ENCODE results near the gene DIP2B. TPM values are rescaled to one million over a fixed set of nuclear protein-coding genes. Genes with fewer than 3 reads are reported as not detected.
"Not testable (repeated sequence)": the region's sequence is repeated elsewhere in the genome, so short reads cannot be mapped to it uniquely, and the experiment has no call there.

The DIP2B gene
- polyA plus RNA-seq, 3 donors, result 23.1 to 24.1 (median 23.4) TPM

DNA sequence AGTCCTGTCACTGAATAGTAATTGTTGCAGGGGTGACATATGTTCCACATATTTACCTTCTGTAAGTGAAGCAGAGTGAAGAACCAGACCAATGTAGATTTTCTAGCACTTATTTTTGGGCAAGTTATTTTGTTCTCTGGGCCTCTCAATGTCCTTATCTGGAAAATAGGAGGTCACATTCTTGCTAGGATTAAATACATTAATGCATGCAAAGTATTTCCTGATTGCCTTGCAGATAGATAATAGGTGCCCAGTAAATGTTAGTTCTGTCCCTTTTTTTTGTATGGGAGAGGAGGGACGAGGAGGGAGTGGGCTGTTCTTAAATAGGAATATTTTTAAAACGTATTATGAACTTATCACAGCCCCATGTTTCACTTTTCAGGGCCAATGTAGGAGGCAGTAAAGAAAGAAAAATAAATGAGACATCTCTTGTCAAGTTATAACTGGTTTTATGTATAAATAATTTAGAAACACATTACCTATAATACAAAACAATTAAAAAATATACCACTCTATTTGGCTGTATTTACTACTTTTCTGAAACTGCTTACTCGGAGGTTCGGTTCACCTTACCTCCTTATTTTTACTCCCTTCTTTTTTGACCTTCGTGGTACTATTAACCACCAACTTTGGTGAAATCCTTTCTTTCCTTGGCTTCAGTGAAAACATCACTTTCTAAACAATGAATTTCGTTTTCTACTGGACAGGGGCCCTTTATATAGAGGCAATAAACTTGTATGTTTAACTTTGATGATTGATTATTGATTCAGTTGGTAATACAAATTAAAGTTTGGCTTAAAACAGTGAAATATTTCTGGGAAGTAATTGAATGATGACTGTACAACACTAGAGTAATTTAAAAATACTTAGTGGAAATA lies 41.9 kb downstream of the DIP2B start:
- no peak for DNase-seq (ENCODE audit: low read depth in 3 of 3, low spot score in 2 of 3)

DNA sequence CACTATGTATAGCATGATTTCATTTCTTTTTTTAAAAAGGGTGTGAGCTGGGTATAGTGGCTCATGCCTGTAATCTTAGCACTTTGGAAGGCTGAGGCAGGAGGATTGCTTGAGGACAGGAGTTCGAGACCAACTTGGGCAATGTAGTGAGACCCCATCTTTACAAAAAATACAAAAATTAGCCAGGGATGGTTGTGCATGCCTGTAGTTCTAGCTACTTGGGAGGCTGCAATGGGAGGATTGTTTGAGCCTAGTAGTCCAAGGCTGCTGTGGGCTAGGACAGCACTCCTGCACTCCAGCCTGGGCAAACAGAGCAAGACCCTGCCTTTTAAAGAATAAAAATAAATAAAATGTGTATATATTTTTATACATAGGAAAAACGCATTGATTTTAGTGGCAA lies 43.0 kb downstream of the DIP2B start:
- no peak for DNase-seq (ENCODE audit: low read depth in 3 of 3, low spot score in 2 of 3)

GRCh38 chr12:50549885-50550284 lies 45.1 kb downstream of the DIP2B start:
- no peak for DNase-seq (ENCODE audit: low read depth in 3 of 3, low spot score in 2 of 3)

- DNase-seq (ENCODE audit: low read depth in 3 of 3, low spot score in 2 of 3), result no peak
Measured at GRCh38 chr12:50550530-50551223, 45.9 kb downstream of the DIP2B start.

- no peak for DNase-seq (ENCODE audit: low read depth in 3 of 3, low spot score in 2 of 3)
Measured at GRCh38 chr12:50551866-50552265, 47.1 kb downstream of the DIP2B start.

DNA sequence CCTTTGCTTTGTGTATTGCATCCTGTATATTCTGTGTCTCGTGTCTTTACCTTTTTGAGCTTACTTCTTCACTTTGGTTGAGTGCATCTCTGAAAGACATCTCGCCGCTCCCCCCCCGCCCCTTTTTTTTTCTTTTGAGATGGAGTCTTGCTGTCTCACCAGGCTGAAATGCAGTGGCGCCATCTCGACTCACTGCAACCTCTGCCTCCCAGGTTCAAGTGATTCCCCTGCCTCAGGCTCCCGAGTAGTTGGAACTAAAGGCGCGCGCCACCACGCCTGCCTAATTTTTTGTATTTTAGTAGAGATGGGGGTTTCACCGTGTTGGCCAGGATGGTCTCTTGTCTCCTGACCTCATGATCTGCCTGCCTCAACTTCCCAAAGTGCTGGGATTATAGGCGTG lies 49.9 kb downstream of the DIP2B start:
- DNase-seq (ENCODE audit: low read depth in 3 of 3, low spot score in 2 of 3), result no peak

DNA sequence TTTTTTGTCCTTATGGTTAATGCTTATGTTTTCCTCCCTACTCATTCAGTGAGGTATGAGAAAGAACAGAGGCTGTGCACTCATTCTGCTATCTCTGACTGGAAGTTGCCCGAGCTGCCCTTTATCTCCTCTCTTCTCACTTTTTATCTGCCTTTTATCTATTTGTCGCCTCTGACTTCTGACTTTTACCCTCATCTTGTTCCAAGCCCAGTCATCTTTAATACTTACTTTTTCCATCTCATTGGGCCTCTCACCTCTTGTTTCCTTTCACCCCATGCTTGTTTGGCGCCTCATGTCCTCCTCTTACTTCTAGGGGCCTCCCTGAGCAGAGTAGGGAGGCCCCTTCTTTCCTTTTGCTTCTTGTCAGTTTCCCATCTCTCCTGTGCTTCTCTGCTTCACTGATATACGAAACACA lies 50.7 kb downstream of the DIP2B start:
- DNase-seq (ENCODE audit: low read depth in 3 of 3, low spot score in 2 of 3), result no peak

GRCh38 chr12:50556273-50556672 lies 51.5 kb downstream of the DIP2B start:
- no peak for DNase-seq (ENCODE audit: low read depth in 3 of 3, low spot score in 2 of 3)

DNA sequence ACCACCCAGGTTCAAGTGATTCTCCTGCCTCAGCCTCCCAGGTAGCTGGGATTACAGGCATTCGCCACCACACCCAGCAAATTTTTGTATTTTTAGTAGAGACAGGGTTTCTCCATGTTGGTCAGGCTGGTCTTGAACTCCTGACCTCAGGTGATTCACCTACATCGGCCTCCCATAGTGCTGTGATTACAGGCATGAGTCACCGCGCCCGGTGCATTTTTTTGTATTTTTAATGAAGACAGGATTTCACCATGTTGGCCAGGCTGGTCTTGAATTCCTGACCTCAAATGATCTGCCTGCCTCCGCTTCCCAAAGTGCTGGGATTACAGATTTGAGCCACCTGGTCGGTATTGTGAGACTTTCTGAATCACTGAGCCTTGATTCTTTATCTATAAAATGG lies 52.0 kb downstream of the DIP2B start:
- not testable (repeated sequence) for DNase-seq (ENCODE audit: low read depth in 3 of 3, low spot score in 2 of 3)

DNA sequence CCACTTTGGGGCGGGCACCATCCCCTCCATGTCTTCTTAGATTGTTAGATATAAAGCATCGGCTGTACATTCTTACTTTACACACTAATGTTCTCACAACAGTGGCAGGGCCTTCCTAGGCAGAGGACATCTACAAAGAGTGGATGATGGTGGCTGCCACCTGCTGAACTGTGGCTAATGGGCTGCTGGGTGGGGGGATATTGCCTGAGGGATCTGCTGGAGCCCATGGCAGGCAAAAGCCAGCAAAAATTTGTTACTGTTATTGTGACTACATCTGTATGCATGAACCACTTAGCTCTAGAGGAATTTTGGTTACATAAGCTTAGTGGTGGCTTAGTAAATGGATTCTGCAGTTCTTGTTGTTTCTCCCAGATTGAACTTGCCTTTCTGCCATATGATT lies 52.6 kb downstream of the DIP2B start:
- no peak for DNase-seq (ENCODE audit: low read depth in 3 of 3, low spot score in 2 of 3)

DNA sequence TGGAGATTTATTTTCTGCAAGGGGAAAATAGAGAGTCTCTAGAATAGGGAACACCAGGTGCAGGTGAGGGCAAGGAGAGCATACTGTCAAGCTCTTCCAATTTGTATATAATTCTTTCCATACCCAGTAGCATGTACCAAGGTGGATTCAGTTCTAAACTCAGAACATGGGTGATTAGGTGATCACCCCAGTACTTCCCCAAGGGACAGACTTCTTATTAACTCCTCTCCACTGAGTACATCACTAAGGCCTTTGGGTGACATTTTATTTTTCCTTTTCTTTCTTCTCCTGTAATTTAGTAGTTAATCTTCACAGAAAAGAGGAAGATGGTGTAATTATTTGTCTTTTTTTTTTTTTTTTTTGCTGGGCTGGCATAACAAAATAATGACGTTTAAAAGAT lies 54.2 kb downstream of the DIP2B start:
- DNase-seq (ENCODE audit: low read depth in 3 of 3, low spot score in 2 of 3), result no peak

GRCh38 chr12:50562520-50563433 lies 58.0 kb downstream of the DIP2B start:
- no peak for DNase-seq (ENCODE audit: low read depth in 3 of 3, low spot score in 2 of 3)

- no peak for DNase-seq (ENCODE audit: low read depth in 3 of 3, low spot score in 2 of 3)
Measured at GRCh38 chr12:50563434-50563787, 58.6 kb downstream of the DIP2B start.

DNA sequence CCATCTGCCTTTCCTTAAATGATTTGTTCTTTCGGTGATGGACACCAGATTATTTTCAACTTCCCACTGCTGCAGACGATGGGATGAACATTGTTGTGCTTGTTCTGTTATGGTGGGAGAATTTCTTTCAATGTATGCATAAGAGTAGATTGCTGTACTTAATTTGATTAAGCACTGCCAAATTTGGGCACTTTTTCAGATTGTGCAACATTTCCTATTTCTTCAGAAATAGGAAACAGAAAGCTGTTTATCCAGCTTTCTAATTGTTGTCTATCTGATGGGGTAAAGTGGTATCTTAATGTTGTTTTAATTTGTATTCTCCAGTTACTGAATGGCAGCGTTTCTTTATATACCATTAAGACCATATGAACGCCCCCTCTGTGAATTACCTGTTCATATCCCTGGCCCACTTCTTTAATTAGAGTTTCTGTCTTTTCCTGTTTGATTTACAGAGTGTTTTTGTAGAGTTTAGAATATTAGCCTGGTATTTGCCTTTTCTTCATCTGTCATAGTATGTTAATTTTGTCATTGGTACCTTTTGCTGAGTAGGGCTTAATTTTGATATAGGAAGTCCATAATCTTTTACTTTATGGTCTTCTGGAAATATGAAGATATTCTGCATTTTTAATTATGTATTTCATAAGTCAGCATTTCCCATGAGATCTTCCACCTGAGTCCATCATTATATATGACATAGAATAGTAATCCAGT lies 59.6 kb downstream of the DIP2B start:
- no peak for DNase-seq (ENCODE audit: low read depth in 3 of 3, low spot score in 2 of 3)

GRCh38 chr12:50564948-50565297 lies 60.1 kb downstream of the DIP2B start:
- no peak for DNase-seq (ENCODE audit: low read depth in 3 of 3, low spot score in 2 of 3)

GRCh38 chr12:50566066-50566465 lies 61.3 kb downstream of the DIP2B start:
- DNase-seq (ENCODE audit: low read depth in 3 of 3, low spot score in 2 of 3), result no peak

DNA sequence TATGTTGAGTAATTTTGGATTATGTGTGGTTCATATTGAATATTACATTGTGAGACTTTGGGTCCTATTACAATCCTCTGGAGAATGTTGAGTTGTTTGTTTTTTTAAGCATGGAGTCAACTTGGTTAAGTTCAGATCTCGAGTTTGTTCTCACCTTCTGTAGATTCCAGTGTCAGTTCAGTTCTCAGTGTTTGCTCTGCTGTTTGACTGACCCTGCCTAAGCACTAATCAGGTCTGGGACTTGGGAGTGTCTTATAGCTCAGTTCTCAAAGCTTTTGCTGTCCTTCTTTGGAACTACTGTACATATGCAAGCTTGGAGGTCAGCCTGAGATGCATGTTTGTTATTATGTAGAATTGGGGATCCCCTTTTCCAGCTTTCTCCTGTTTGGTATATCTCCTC lies 63.1 kb downstream of the DIP2B start:
- no peak for DNase-seq (ENCODE audit: low read depth in 3 of 3, low spot score in 2 of 3)

GRCh38 chr12:50568338-50569091 lies 63.7 kb downstream of the DIP2B start:
- DNase-seq (ENCODE audit: low read depth in 3 of 3, low spot score in 2 of 3), result no peak

DNA sequence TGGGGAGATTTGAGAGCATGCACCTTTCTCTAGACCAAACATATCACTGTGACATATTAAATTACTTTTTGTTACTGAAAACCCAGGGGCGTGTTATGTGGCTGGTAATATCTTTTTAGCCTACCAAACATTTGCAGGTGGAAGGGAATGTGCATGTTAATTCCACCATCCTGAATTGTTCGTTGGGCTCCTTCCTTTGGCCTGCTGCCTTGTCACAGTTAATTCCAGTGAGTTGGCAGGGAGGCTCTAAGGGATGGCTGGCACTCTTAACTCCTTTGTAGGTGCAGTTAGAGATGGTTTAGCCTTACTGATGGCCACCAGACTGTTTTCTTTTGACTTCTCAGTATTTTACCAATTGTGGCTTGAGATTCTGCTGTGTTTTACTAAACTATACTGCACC lies 64.5 kb downstream of the DIP2B start:
- no peak for DNase-seq (ENCODE audit: low read depth in 3 of 3, low spot score in 2 of 3)

DNA sequence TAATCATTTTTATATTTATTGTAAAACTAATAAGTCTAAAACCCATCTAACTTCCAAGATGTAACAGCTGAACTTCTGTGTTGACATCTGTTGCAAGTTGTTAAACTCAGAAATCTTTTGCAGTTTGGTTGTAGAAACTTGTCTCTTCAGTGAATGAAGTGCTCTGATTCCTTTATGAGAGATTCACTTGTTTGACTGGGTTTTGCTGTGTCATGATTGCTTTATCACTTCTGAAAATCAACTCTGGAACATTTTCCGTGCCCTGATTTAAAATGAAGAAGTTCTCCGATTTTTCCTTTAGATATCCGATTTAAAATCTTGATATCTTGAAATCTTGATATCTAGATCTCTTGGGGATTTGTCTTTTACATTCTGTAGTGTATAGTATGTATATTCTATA lies 65.1 kb downstream of the DIP2B start:
- DNase-seq (ENCODE audit: low read depth in 3 of 3, low spot score in 2 of 3), result no peak
